Activated CD8-positive, alpha-beta memory T cell treated with anti-CD3 and anti-CD28 coated beads for 24 hours (primary cell): ENCODE data around the gene CELSR1.

Source experiments
- DNase-seq: peaks from one replicate; pipeline ENCODE4 v3.0.0-alpha.2; 2020

Gene CELSR1

DNA sequence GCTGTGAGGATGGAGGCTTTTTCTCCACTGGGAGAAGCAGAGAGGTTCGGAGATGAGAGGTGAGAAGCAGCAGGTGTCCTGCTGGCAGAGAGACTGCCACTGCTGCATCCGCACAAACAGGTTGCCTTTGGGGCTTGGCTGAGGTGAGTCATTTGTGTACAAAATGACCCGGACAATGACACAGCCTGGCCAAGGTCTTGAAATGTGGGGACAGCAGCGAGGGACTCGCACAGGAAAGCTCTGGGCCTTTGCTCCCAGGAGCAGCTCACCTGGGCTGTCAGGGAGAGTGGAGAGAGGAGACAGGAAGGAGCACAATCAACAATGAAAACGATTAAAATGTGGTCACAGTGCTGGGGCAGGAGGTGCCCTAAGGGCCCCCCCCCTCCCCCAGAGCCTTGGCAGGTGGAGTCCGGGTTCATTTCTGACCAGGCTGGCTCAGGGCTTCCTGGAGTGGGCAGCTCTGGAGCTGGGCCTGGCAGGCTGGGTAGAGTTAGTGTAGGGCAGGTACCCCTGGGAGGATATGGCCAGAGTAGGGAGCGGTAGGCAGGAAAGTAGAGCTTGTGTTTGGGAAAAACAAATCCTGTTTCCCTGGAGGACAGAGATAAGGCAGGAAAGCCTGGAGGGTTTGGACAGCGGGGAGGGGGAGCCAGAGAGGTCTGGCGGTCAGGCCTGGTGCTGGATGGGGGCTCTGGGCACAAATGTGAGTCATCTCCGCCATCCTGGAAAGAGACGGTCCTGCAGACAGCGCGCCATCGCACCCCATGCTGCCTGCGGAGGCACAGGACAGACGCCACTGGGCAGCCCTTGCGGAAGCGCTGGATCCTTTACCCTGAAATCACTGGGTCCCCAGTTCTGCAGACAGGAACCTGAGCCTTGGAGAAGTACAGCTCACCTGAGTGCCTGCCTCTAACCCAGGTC is 37.8 kb upstream of the CELSR1 start:
- no peak for DNase-seq

DNA sequence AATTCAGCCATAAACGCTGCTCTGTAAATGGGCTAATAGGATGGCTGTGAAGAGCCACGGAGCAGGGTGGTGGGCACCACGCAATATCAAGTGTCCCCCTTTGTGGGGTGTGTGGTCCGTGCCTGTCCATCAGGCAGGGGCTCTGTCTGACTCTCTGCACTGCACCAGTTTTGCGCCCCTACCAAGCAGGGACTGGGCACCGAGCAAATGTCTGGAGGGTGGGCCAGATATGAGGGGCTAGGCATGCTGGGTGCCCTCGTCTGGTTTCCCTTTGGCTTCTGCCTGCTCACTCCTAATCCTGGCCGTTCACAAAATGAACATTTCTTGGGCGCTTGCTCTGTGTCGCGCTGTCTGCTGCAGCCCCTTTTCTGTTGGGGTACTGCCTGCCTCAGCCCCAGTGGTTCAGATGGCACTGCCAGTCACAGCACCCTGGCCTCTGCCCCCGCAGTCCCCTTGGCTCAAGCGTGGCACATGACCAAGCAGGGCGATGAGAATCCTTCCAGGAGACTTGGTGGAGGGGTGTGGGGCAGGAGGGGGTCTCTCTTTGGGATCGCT is 37.1 kb upstream of the CELSR1 start:
- no peak for DNase-seq

DNA sequence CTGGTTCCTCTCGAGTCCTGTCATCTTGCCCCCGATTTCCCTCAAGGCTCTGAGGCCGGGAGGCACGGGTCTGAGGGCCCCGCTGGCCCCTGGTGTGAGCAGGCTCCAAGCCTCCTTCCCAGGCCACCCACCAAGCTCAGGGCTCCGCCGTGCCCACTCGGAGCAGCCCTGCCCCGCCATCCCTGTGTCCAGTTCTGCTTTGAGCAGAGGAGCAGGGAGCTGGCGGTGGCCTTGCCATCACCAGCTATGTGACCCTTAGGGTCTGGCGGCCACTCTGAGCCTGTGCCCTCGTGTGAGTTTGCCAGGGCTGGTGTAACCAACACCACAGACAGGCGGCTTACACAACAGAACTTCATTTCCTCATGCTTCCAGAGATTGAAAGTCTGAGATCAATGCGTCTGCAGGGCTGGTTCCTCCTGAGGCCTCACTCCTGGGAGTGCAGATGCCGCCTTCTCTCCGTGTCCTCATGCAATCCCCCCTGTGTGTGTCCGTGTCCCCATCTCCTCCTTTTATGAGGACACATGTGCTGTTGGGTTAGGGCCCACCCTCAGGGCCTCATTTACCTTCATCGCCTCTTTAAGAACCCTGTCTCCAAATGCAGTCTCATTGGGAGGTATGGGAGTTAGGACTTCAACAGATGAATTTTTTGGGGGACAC is 36.5 kb upstream of the CELSR1 start:
- no peak for DNase-seq

DNA sequence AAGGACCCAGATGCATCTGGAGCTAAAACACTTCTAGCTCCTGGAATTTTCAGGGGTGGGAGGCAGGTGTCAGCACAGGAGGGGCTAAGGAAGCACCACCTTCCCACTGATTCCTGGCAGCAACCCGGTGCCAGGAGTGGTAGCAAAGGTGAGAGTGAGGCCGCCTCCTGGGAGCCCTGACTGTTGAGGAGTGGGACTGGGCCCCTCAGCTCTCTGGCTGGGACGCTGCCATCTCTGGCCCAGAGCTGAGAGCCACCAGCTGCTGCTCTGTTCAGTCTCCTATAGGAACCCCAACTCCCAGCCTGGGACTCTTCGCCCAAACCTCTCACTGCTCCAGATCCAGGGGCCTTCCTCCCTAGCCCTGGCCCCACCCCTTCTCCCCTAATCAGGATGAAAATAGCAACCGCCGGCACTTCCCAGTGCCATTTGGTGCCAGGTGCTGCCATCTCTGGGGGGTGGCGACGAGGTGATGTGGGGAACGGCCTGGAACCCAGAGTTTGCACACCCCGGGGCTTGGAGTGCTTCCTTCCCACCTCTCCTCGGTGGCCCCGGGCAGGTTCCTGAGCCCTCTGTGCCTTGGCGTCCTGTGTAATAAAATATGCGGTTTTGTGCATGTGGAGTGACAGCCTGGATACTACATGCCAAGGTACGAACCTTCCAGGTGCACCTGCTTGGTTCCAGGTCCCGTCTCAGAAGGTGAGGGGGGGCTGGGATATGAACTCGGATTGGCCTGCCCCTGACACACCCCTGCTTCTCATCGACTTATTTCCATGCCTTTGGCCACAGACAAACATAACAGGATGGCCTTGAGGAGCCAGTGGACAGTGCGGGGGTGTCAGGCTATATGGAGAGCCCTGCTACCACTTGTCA is 35.7 kb upstream of the CELSR1 start:
- DNase-seq: no peak

DNA sequence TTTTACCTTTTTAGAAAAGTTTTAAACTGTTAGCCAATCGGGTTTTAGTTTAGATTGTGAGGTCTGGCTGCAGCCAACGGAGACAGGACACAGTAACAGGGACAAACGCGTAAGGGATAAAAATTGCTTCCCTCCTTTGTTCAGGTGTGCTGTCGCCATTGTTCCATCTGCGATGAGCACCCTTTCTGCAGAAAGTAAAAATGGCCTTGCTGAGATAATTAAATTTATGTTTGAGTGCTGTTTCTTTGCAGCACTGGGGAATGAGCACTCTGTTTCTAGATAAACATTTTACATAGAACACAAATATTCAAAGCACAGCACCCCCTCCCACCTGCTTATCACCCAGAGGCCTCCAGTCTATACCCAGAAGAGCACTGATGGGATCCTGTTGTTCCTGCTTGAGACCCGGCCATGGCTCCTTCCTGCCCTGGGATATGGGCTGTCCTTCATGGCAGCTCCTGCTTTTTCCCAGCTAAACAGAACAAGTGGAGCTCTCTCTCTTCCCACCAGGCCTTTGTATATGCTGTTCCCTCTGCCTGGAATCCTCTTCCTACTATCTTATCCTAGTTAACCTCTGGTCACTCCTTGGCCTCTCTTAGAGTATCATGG is 34.3 kb upstream of the CELSR1 start:
- DNase-seq: no peak

DNA sequence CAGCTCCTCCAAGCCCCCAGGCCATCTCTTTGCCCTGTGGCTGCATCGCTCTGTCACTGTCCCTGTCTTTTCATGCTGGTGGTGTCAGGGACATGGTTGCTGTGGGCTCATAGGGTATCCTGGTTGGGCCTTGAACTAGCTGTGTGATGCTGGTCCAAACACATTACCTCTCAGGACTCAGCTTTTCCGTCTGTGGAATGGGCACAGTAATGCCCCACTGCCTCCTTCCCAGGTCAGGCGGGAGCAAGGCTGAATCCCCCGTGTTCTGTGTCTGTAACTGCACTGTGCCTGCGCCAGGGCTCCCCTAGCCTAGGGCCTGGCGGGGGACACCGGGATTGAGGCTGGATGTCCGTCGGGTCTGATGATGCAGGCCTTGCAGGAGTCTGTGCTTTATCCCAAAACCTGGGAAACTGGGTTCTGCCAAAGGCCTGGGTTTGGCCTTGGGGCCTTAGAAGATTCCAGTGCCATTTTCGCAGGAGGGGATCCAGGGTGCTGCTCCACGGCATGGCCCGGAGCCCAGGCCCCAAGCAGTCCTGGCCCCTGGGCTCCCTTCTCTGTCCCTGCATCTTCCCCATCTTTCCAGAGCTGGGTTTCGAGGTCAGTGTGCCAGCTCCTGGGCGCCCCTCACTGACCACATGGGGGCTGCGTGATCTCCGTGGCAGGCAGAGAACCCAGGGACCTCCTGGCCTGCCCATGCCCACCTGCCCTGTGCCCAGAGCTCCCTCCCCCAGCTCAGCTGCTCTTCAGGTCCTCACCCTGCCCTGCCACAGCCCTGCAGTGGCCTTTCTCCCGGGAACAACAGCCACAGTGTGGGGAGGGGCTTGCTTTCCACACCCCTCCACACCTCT is 32.7 kb upstream of the CELSR1 start:
- no peak for DNase-seq

DNA sequence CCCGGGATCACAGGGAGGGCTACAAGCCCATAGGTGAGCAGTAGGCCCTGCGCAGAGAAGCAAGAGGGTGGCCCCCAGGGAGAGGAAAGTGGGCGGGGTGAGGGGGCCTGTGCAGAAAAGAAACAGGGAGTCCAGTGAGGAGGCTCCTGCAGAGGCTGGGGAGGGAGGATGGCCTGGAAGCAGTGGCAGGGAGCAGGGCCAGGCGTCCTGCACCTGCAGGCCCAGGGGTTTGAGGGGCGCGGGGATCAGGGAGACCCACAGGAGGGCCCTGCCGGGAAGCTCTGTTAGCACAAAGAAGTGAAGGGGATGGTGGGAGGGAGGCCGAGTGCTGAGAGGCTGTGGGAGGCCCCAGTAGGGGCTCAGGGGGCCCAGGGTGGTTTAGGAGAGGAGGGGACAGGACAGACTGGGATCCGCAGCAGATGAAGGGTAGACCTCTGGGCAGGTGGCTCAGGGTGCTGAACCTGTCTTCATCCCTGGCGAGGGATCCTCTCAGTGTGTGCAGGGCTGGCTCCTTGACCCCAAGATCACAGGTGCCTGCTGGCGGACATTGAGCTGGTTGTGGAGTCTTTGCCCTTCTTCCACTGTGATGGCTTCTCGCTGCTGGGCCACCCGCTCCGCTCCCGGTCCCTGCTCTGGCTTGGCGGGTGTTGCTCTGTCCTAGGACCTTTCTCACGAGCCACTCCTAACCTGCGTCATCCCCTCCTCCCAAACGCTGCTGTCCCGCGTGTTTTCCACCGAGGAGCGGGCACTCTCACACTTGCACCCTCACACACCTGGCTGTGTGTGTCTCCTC is 31.8 kb upstream of the CELSR1 start:
- no peak for DNase-seq

DNA sequence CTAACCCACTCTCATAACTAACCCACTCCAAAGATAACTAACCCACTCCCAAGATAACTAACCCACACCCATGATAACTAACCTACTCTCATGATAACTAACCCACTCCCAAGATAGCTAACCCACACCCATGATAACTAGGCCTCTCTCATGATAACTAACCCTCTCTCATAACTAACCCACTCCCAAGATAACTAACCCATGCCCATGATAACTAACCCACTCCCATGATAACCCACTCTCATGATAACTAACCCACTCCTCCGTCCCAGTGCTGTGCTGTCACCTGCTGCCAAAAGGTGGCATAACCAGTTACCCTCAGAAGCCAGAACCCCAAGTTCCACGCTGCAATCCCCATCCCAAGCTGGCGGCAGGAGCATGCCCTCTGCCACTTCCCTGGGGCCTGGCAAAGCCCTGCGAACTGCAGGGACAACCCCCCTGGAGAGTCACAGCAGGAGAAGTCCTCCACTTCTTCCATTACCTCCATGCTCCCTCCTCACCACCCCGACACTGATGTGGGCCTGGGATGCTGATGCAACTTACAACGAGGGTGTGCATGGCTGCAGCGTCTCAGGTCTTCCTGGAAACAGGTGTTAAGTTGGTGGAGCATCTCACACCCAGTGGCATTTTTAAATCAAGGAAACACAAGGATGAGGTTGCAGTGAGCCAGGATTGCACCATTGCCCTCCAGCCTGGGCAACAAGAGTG is 30.8 kb upstream of the CELSR1 start:
- DNase-seq: no peak

DNA sequence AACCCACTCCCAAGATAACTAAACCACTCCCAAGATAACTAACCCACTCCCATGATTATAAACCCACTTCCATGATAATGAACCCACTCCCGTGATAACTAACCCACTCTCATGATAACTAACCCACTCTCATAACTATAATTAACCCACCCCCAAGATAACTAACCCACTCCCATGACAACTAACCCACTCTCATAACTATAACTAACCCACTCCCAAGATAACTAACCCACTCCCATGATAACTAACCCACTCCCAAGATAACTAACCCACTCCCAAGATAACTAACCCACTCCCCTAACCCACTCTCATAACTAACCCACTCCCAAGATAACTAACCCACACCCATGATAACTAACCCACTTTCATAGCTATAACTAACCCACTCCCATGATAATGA is 30.1 kb upstream of the CELSR1 start:
- no peak for DNase-seq

DNA sequence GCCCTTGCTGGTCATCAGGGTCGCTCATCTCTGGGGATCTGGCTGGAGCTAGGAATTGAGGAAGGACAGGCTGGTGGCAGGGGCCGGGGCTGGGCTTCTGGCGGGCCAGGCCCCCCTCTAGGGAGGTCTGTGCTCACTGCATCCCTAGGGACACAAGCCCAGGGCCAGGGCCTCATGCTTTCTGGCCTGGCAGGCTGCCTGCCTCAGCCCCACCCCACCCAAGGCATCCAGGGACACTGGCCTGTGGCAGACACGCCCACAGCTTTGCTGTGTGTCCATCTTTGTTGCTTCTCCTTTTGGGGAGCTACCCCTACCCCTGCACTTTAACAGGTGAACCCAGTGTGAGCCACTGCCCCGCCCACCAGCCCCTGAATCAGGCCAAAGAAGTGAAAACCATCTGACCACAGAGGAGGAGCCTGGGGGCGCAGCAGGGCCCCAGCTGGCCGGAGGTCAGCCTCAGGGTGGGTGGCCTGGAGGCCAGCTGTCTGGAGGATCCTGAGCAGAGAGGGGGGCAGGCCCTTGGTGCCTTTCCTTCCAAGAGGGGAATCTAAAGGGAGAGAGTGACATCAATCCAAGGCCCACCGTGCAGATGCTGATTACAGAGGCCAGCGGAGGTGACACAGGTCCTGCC is 26.8 kb upstream of the CELSR1 start:
- DNase-seq: no peak

DNA sequence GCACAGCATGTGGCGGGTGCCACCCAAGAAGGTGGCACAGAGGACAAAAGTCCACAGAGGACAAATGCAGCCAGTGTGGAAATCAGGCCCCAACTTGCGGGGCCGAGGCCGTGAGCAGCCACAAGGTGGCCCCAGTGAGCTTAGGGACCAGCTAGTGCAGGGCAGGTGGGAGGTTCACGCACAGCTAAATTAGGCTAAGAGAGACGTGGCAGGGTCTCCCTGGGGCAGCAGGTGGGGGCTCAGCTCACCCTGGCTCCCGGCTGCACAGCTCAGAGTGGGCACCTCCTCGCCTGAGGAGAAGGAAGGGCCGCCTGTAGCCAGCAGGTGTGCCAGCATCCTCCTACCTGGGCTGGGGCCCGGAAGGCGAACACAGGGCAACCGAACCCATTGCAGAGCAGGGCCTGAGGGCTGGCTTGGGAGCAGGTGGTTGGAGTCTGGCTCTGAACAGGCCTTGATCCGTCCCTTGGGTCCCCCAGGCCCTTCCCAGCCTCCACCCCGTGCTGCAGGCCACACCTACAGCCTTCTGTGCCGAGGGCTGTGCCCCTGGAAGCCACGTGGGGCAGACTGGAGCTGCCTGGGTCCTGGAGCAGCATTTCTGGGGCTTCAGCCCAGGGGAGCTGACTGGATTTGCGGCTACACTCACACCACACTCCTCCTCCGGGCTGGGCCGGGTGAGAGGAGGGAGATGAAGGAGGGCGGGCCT is 26.1 kb upstream of the CELSR1 start:
- peak; percentile 90 for DNase-seq

DNA sequence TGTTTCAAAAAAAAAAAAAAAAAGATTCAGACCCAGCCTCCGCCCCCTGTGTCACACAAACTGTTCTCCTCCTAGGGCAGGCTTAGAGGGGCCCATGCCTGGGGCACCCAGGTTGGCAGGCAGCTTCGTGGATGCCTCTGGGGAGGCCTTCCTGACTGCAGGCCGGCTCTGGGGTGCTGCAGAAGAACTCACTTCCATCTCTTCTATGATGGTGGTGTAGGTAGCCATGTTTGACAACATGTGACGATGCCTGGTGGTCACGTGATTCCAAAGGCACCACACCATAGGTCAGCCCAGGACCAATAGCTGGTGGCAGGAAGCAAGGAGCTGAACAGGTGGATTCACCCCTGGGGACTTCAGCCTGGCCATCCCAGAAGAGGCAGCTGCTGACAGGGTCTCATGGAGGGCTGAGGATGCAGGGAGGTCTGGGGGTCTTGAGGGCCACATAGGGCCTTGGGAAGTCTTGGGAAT is 24.1 kb upstream of the CELSR1 start:
- no peak for DNase-seq

DNA sequence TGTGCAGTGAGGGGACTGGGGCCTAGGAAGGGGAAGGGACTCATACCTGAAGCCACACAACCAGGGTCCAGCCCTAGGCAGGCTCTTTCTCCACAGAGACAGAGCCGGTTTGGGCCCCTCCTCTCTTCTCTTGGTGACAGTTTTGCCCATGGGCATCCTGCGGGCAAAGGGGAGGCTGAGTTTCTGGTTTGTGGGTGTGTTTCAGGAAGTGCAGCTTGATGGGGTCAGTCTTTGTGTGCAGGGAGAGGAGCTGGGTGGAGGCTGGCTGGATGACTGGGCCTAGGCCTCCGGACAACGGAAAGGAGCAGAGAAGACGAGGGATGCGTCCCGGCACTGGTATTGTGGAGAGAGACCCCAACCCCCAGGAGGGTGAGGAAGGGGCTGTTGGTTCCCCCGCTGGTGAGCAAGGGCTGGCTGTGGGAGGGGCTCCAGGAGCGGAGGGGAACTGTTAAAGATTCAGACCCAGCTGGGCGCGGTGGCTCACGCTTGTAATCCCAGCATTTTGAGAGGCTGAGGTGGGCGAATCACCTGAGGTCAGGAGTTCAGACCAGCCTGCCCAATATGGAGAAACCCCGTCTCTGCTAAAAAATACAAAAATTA is 23.4 kb upstream of the CELSR1 start:
- no peak for DNase-seq

DNA sequence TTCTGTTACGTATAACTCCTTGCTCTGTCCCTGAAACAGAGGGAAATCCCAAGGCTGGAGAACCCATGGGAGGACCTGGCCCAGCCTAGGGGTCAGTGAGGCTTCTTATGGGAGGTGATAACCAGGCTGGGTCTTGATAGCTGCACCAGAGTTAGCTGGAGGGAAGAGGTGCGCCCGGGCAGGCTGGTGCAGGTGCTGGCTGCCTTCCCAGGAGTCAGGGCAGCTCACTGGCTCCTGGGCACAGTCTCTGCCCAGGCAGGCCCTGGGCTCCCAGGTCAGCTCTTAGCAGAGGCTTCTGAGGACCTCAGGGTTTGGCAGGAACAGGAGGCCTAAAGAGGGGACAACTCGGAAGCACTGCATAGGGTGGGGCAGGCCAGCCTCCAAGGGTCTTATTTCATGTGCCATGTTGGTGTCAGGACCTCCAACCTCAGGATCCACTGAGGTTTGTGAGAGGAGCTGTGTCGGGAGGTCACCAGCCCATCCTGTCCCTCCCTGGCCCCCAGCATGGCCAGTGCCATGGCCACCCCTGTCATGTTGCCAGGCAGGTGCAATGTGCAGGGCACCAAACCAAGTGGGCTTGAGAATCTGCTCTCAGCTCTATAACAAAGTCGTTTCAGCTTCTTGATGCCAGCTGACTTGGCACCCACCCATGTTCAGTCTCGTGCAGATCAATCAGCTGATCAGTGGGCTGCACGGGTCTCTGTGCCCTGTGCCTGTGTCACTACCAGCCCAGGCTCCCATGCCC is 20.5 kb upstream of the CELSR1 start:
- DNase-seq: no peak

DNA sequence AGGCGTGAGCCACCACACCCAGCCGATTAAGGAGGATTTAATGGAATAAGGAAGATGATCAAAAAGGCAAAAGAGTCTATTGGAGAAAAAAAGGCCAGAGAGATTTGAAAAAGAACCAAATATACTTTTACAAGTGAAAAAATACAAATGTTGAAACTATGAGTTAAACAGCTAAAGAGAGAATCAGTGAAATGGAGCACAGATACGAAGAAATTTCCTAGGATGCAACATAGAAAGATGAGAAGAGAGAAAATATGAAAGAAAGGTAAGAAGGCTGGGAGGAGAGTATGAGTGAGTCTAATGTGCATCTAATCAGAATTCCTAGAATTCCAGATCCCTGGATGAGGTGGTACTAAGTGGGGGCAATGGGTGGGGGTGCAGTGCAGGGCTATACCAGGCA is 19.4 kb upstream of the CELSR1 start:
- no peak for DNase-seq

DNA sequence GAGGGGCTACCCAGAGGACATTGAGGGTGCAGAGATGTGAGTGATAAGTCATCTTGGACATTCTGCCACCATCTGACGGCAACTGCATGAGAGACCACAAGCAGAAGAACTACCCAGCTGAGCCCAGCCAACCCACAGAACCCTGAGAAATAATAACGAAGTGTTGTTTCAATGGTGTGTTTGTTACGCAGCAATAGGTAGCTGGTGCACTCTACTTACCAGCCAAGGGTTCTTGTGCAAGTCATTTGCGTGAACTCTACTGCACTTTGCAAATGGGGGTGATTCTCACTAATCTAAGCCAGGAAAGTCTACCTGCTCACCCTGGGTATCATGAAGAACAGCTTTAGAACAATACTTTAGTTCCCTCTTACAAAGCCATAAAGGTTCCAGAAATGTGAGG is 15.8 kb upstream of the CELSR1 start:
- no peak for DNase-seq

DNA sequence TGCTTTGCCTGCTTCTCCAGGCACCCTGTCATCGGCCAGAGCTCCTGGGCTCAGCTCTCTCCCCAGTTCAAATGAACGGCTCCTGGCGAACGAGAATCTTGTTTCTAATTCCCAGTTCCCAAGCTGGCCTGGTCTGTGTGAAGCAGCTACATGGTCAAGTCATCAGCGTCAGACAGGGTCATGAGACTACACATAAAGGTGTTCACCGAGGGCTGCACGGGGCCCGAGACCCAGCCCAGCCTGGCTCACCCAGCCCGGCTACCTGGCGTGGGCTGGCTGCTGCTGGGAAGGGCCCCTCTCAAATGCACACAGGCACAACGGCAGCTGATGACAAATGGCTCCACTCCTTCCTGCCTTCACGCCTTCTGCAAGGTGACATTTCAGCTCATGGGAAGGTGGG is 14.6 kb upstream of the CELSR1 start:
- no peak for DNase-seq

DNA sequence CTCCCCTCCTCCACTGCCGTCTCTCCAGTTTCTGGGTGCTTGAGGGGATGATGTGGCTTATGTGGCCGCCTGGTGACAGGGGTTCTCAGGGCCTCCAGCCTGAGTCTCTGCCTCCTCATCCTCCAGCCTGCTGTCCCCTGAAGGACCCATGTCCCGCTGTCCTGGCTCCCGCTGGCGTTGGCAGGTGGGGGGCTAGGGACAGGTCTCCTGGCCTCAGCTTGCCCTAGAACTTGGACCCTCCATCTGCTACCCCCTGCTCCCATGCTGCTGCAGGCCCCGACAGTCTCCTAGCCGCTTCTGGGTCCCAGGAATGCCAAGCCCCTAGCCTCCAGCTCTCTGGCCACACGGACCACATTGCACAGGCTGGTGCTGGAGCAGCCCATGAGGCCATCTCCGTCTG is 13.9 kb upstream of the CELSR1 start:
- DNase-seq: no peak
